HCT116 (cell line): ENCODE measurements around the gene TACC2. TPM values are rescaled to one million over a fixed set of nuclear protein-coding genes. Genes with fewer than 3 reads are reported as not detected.

Experiments used
- ATAC-seq: fragments of 200-7000 bp; cut with Tn5 transposase; 2 replicates; pipeline ENCODE4 v1.9.1; 2020; ENCODE audit warnings: mild to moderate bottlenecking, moderate library complexity
- BruUV-seq: library from RNA; stranded (reverse); fragments of 400-500 nt; replicated peaks from 2 replicates; lab custom pipeline; 2021; lab: Mats Ljungman, UMichigan
- CTCF ChIA-PET: fragments of 300-600 bp; sonication (Branson Sonifier 250); formaldehyde crosslinking; loops from one replicate; lab custom pipeline; 2021; ENCODE audit warnings: antibody characterized with exemption; lab: Charles Lee
- POLR2A ChIA-PET: fragments of 300-600, 350-600 bp; sonication (Branson Sonifier 250); formaldehyde crosslinking; loops from one replicate; lab custom pipeline; 2021; ENCODE audit warnings: antibody characterized with exemption; lab: Charles Lee
- RAD21 ChIA-PET, 2 experiments: fragments of 300-600 bp; sonication (Branson Sonifier 250); formaldehyde crosslinking; loops; one replicate each; lab custom pipeline; 2023; ENCODE audit warnings: low total read pairs in 2 of 2; ENCODE audit not compliant: uncharacterized antibody in 2 of 2, unreplicated experiment in 2 of 2, low non-redundant PET in 1 of 2; lab: Charles Lee
- DNase-seq: peaks from one replicate; pipeline ENCODE4 v3.0.0-alpha.2; 2010; ENCODE audit warnings: low read depth, low spot score
- H2AFZ ChIP-seq: fragments of 200-600 bp; shearing (Covaris generic), sonication (generic); 2 replicates; pipeline ENCODE4 v1.6.1; 2017; ENCODE audit warnings: low read depth, mixed run types, mixed read lengths, antibody characterized with exemption, low read length; ENCODE audit not compliant: poor library complexity, severe bottlenecking
- H3K27ac ChIP-seq: 2 replicates; pipeline ENCODE4 v1.5.1; 2012; ENCODE audit warnings: low read depth, low read length
- H3K27me3 ChIP-seq: fragments of 200-600 bp; sonication (generic); 2 replicates; pipeline ENCODE4 v1.6.1; 2016; ENCODE audit warnings: mixed run types, low read length, mixed read lengths; ENCODE audit not compliant: insufficient read depth
- H3K36me3 ChIP-seq, 2 experiments: fragments of 200-500 bp in 1 of 2; fragments of 200-600 bp in 1 of 2; sonication (Bioruptor generic) in 1 of 2; sonication (generic) in 1 of 2; 2 replicates each; pipeline versions ENCODE4 v1.5.1 to v1.6.1; 2014 to 2016; ENCODE audit warnings: low read length in 2 of 2, inconsistent platforms in 1 of 2, mixed read lengths in 1 of 2, mixed run types in 1 of 2; ENCODE audit not compliant: insufficient read depth in 2 of 2, control insufficient read depth in 1 of 2
- H3K4me1 ChIP-seq, 2 experiments: fragments of 200-600 bp in 1 of 2; sonication (generic) in 1 of 2; 2 replicates each; pipeline versions ENCODE4 v1.5.1 to v1.6.1; 2012 to 2017; ENCODE audit warnings: low read length in 2 of 2, inconsistent platforms in 1 of 2, mild to moderate bottlenecking in 1 of 2, mixed read lengths in 1 of 2, mixed run types in 1 of 2, moderate library complexity in 1 of 2; ENCODE audit not compliant: insufficient read depth in 2 of 2, control insufficient read depth in 1 of 2
- H3K4me2 ChIP-seq: fragments of 200-600 bp; sonication (generic); 2 replicates; pipeline ENCODE4 v1.6.1; 2017; ENCODE audit warnings: mixed run types, low read length, mixed read lengths
- H3K4me3 ChIP-seq, 2 experiments: fragments of 200-600 bp in 1 of 2; sonication (generic) in 1 of 2; replicated peaks in 1 of 2; 2 replicates each; pipeline ENCODE4 v1.5.1; 2011 to 2016; ENCODE audit warnings: low read length in 2 of 2, control low read depth in 1 of 2, low read depth in 1 of 2, mild to moderate bottlenecking in 1 of 2, mixed read lengths in 1 of 2, mixed run types in 1 of 2
- H3K79me2 ChIP-seq: fragments of 200-600 bp; sonication (generic); 2 replicates; pipeline ENCODE4 v1.6.1; 2017; ENCODE audit warnings: mild to moderate bottlenecking, mixed run types, low read length, moderate library complexity, mixed read lengths; ENCODE audit not compliant: insufficient read depth
- H3K9ac ChIP-seq: fragments of 200-600 bp; sonication (generic); 2 replicates; pipeline ENCODE4 v1.6.1; 2016; ENCODE audit warnings: low read length, mixed read lengths
- H3K9me2 ChIP-seq: fragments of 200-600 bp; sonication (generic), shearing (Covaris generic); 2 replicates; pipeline ENCODE4 v1.6.1; 2017; ENCODE audit warnings: mixed run types, mild to moderate bottlenecking, moderate library complexity; ENCODE audit not compliant: insufficient read depth
- H3K9me3 ChIP-seq, 2 experiments: fragments of 200-500 bp in 1 of 2; fragments of 200-600 bp in 1 of 2; sonication (Bioruptor generic) in 1 of 2; sonication (generic) in 1 of 2; 2 replicates each; pipeline ENCODE4 v1.6.1; 2014 to 2017; ENCODE audit warnings: low read length in 2 of 2, mixed read lengths in 2 of 2, inconsistent platforms in 1 of 2, low read depth in 1 of 2, mild to moderate bottlenecking in 1 of 2, mixed run types in 1 of 2, moderate library complexity in 1 of 2; ENCODE audit not compliant: control insufficient read depth in 1 of 2, insufficient read depth in 1 of 2
- H4K20me1 ChIP-seq: fragments of 200-600 bp; sonication (generic), shearing (Covaris generic); 2 replicates; pipeline ENCODE4 v1.6.1; 2017; ENCODE audit warnings: mixed run types, mild to moderate bottlenecking, moderate library complexity; ENCODE audit not compliant: insufficient read depth
- CEBPB ChIP-seq: IDR thresholded peaks from 2 replicates; pipeline ENCODE4 v1.6.1; 2012; ENCODE audit warnings: low read depth
- CTCF ChIP-seq, 3 experiments: fragments of 200-600 bp in 1 of 3; sonication (generic) in 1 of 3; IDR thresholded peaks in 2 of 3; conservative IDR thresholded peaks in 1 of 3; 2 replicates each; pipeline ENCODE4 v1.5.1; 2012 to 2017; ENCODE audit warnings: low read depth in 2 of 3, low read length in 2 of 3, antibody characterized with exemption in 1 of 3, borderline replicate concordance in 1 of 3, control low read depth in 1 of 3, mild to moderate bottlenecking in 1 of 3, mixed read lengths in 1 of 3, mixed run types in 1 of 3, moderate library complexity in 1 of 3; ENCODE audit not compliant: insufficient read depth in 1 of 3
- ELF1 ChIP-seq: IDR thresholded peaks from 2 replicates; pipeline ENCODE4 v1.6.1; 2012; ENCODE audit warnings: low read depth, borderline replicate concordance
- EZH2 ChIP-seq: fragments of 200-600 bp; sonication (generic); IDR thresholded peaks from 2 replicates; pipeline ENCODE4 v1.6.1; 2017; ENCODE audit warnings: antibody characterized with exemption, mixed run types
- EZH2phosphoT487 ChIP-seq: fragments of 200-600 bp; IDR thresholded peaks from 2 replicates; pipeline ENCODE4 v1.6.1; 2018; ENCODE audit warnings: antibody characterized with exemption, borderline replicate concordance
- FOSL1 ChIP-seq: IDR thresholded peaks from 2 replicates; pipeline ENCODE4 v1.6.1; 2012; ENCODE audit warnings: low read depth
- JUND ChIP-seq: IDR thresholded peaks from 2 replicates; pipeline ENCODE4 v1.6.1; 2012
- POLR2AphosphoS5 ChIP-seq: IDR thresholded peaks from 2 replicates; pipeline ENCODE4 v1.6.1; 2011; ENCODE audit warnings: mild to moderate bottlenecking, low read depth, low read length, moderate library complexity
- RAD21 ChIP-seq: IDR thresholded peaks from 2 replicates; pipeline ENCODE4 v1.6.1; 2012; ENCODE audit warnings: low read depth, mild to moderate bottlenecking
- SIN3A ChIP-seq: IDR thresholded peaks from 2 replicates; pipeline ENCODE4 v1.6.1; 2012; ENCODE audit warnings: low read depth
- SRF ChIP-seq: IDR thresholded peaks from 2 replicates; pipeline ENCODE4 v1.6.1; 2012; ENCODE audit warnings: low read depth
- TCF7L2 ChIP-seq: IDR thresholded peaks from 2 replicates; pipeline ENCODE4 v1.7.0; 2011; ENCODE audit warnings: borderline replicate concordance, inconsistent platforms; ENCODE audit not compliant: insufficient read depth, insufficient read length; ENCODE audit errors: extremely low read depth
- intact Hi-C: fragments of 100-400 bp; cut with micrococcal nuclease; formaldehyde crosslinking; loops from 2 replicates; pipeline ENCODE4 v1.10.0; 2022
- total RNA-seq: library from RNA; stranded (reverse); gene quantifications from one replicate; pipeline ENCODE4 v1.2.1, GENCODE V29; 2021; ENCODE audit not compliant: unreplicated experiment
- TF ChIP-seq, protein P1 (sequence below): IDR thresholded peaks from 2 replicates; pipeline ENCODE4 v1.6.1; 2012; ENCODE audit warnings: low read depth
- TF ChIP-seq, protein P2 (sequence below): IDR thresholded peaks from 2 replicates; pipeline ENCODE4 v1.6.1; 2012
- TF ChIP-seq, protein P3 (sequence below): IDR thresholded peaks from 2 replicates; pipeline ENCODE4 v1.6.1; 2012

TACC2 gene
- total RNA-seq, 1 experiment from 2014 or later = 38.6 TPM

DNA sequence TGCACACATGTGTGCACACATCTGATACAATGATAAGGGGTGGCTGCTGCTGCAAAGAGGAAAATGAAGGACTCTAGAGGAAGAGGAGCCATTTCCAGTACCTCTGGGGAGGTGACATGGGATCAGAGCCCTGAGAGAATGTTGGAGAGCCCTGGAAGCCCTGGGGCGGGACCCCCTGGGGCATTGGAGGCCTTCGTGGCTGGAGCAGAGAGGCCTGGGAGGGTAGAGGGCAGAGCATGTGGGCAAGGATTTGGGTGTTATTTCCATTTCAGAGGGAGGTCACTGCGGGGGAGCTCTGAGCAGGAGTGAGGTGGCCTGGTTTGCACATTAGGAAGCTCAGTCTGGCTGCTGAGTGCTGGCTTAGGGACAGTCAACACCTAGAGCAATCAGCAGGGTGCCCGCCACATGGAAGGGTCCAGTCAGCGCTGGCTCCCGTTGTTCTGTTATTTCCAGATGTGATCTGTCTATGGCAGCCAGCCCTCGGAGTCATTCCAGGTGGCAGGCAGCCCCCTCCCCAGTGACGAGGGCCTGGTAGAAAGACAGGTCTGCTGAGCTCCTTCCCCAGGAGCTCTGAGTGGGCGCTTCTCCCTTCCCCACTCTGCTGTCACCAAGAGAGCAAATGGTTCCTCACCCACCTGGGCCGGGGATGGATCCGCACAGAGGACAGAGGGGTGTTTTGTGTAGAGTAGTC lies 258.0 kb downstream of the TACC2 start:
- H4K20me1 ChIP-seq = no peaks in the 10 kb centered on the region
- H3K9me3 ChIP-seq = no peaks in the 10 kb centered on the region
- no peaks in the 10 kb centered on the region for H3K79me2 ChIP-seq
- intact Hi-C loops = no loop called here
- no peak overlapping the region for H3K4me2 ChIP-seq
- no peak for DNase-seq
- POLR2A ChIA-PET = no interaction called here
- no peak for TF ChIP-seq CEBPB
- TF ChIP-seq, protein P1, sequence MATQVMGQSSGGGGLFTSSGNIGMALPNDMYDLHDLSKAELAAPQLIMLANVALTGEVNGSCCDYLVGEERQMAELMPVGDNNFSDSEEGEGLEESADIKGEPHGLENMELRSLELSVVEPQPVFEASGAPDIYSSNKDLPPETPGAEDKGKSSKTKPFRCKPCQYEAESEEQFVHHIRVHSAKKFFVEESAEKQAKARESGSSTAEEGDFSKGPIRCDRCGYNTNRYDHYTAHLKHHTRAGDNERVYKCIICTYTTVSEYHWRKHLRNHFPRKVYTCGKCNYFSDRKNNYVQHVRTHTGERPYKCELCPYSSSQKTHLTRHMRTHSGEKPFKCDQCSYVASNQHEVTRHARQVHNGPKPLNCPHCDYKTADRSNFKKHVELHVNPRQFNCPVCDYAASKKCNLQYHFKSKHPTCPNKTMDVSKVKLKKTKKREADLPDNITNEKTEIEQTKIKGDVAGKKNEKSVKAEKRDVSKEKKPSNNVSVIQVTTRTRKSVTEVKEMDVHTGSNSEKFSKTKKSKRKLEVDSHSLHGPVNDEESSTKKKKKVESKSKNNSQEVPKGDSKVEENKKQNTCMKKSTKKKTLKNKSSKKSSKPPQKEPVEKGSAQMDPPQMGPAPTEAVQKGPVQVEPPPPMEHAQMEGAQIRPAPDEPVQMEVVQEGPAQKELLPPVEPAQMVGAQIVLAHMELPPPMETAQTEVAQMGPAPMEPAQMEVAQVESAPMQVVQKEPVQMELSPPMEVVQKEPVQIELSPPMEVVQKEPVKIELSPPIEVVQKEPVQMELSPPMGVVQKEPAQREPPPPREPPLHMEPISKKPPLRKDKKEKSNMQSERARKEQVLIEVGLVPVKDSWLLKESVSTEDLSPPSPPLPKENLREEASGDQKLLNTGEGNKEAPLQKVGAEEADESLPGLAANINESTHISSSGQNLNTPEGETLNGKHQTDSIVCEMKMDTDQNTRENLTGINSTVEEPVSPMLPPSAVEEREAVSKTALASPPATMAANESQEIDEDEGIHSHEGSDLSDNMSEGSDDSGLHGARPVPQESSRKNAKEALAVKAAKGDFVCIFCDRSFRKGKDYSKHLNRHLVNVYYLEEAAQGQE = no peak
- no peak for TF ChIP-seq JUND
- no peak for TF ChIP-seq EZH2
- no peak for TF ChIP-seq FOSL1
- no peak for TF ChIP-seq CTCF (IDR thresholded peaks at IDR 0.05 in 2 of 3, conservative IDR thresholded peaks at IDR 0.05 in 1 of 3; ENCODE audit: borderline replicate concordance in 1 of 3, insufficient read depth in 1 of 3, low read depth in 2 of 3, low read length in 2 of 3)
- TF ChIP-seq, protein P2, sequence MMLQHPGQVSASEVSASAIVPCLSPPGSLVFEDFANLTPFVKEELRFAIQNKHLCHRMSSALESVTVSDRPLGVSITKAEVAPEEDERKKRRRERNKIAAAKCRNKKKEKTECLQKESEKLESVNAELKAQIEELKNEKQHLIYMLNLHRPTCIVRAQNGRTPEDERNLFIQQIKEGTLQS = no peak
- TF ChIP-seq, protein P3, sequence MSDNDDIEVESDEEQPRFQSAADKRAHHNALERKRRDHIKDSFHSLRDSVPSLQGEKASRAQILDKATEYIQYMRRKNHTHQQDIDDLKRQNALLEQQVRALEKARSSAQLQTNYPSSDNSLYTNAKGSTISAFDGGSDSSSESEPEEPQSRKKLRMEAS = no peak
- TF ChIP-seq RAD21 = no peak
- TF ChIP-seq SIN3A = no peak
- no peak for TF ChIP-seq EZH2phosphoT487
- TF ChIP-seq POLR2AphosphoS5 = no peak
- no peak for TF ChIP-seq TCF7L2
- no peak for TF ChIP-seq ELF1
- TF ChIP-seq SRF = no peak
- no peak overlapping the region for H3K4me3 ChIP-seq
- no peak overlapping the region for H3K27ac ChIP-seq
- no peak overlapping the region for H2AFZ ChIP-seq
- H3K27me3 ChIP-seq = no peaks in the 10 kb centered on the region
- ATAC-seq = no peak
- no peaks in the 10 kb centered on the region for H3K4me1 ChIP-seq
- CTCF ChIA-PET = no interaction called here
- RAD21 ChIA-PET = no interaction called here
- H3K36me3 ChIP-seq = no peaks in the 10 kb centered on the region
- BruUV-seq = no TSS peak
- no peaks in the 10 kb centered on the region for H3K9me2 ChIP-seq
- H3K9ac ChIP-seq = no peak overlapping the region
